HepG2 (cell line): ENCODE results near the gene UNC5A. TPM values are rescaled to one million over a fixed set of nuclear protein-coding genes. Genes with fewer than 3 reads are reported as not detected.

Source experiments
- ISL2 ChIP-seq: sonication (generic); formaldehyde crosslinking; IDR thresholded peaks from 2 replicates; pipeline ENCODE4 v1.5.0; 2020; ENCODE audit warnings: missing genetic modification reagents
- MLX ChIP-seq: IDR thresholded peaks from 2 replicates; pipeline ENCODE4 v1.6.1; 2016
- RXRA ChIP-seq: sonication (generic); formaldehyde crosslinking; IDR thresholded peaks from 2 replicates; pipeline ENCODE4 v1.5.1; 2020; ENCODE audit warnings: missing genetic modification reagents
- ZBTB40 ChIP-seq, 2 experiments: fragments of 450-650 bp in 1 of 2; sonication (generic) in 1 of 2; formaldehyde crosslinking in 1 of 2; IDR thresholded peaks; 2 replicates each; pipeline versions ENCODE4 v1.6.1 to v1.8.0; 2016 to 2022; ENCODE audit warnings: antibody characterized with exemption in 1 of 2, mild to moderate bottlenecking in 1 of 2, missing genetic modification reagents in 1 of 2
- polyA plus RNA-seq, 8 experiments: library from polyadenylated mRNA; depleted of rRNA in 3 of 8; stranded (reverse) in 7 of 8; unstranded in 1 of 8; fragments of >200 nt; fragmentation: Illumina TruSeq in 4 of 8; extraction: Trizol in 4 of 8; gene quantifications; 2 replicates each; pipeline versions ENCODE4 v1.2.1 to v1.2.3, GENCODE V29; 2011 to 2016; ENCODE audit warnings: low read depth in 4 of 8, missing spikeins in 1 of 8, mixed read lengths in 1 of 8; ENCODE audit not compliant: insufficient read depth in 1 of 8
- total RNA-seq, 5 experiments: library from RNA; depleted of rRNA; stranded (reverse); fragments of >200 nt; fragmentation: Illumina TruSeq; extraction: Trizol; gene quantifications; 2 replicates each; pipeline ENCODE4 v1.2.3, GENCODE V29; 2016; ENCODE audit warnings: low read depth in 1 of 5

Gene UNC5A
- total and polyA plus RNA-seq, 2 of the 13 experiments (the other 11 are each of a cell fraction or from before 2014, with no cell fraction given), result not detected

GRCh38 chr5:176793343-176793699 lies 17.0 kb upstream of the UNC5A start (continued):
- TF ChIP-seq ZBTB40 (IDR thresholded peaks at IDR 0.05) (no peak), ZBTB40 (CRISPR knock-in tag; IDR thresholded peaks at IDR 0.05) (no peak), MLX (CRISPR knock-in tag) (no peak), RXRA (CRISPR knock-in tag) (no peak), ISL2 (CRISPR knock-in tag) (no peak)
